Activated naive CD4-positive, alpha-beta T cell treated with anti-CD3 and anti-CD28 coated beads, Interleukin-2, amount 10 ng/mL, durations not matched to agents 5 hours and 36 hours (primary cell): Measurements from ENCODE around the gene CYB561D2. TPM values are rescaled to one million over a fixed set of nuclear protein-coding genes. Genes with fewer than 3 reads are reported as not detected.

Source experiments
- total RNA-seq, 2 experiments: library from RNA; stranded (reverse); gene quantifications; one replicate each; pipeline ENCODE4 v1.2.3, GENCODE V29; 2021

Gene CYB561D2, protein sequence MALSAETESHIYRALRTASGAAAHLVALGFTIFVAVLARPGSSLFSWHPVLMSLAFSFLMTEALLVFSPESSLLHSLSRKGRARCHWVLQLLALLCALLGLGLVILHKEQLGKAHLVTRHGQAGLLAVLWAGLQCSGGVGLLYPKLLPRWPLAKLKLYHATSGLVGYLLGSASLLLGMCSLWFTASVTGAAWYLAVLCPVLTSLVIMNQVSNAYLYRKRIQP
- total RNA-seq = 10 to 100 TPM; 33.7 to 35.8 TPM

DNA sequence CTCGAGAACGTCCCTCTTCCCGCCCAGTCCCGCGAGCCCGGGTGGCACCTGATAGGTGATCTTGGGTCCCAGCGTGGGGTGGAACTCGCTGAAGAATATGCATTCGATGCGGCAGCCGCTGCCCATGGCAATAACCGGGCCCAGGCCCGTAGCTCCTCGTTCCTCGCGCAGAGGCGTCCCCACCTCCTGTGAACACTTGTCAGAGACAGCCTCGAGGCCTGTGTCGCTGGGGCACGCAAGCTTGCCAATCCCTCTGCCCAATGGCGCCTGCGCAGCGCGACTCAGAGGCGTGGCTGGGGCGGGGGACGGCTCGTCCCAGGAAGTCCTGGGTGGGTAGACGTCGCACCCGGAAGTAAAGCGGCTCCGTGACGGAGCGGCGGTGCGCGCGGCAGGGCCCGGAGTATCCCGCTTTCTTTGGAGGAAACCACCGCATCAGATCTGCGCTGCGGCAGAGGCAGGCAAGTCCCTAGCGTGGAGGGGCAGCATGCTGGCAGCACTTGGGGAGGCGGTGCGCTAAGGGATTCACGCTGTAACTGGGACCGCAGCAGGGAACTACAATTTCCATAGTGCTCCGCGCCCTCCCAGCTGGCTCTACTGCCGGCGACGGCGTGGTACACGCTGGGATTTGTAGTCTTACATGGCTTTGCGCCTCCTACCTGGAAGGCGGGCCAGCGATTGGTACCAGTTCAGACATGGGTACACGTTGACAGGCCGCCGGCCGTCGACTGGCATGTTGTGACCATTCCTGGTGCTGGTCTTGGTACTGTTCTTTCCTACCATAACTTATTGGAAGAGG lies at the start of gene CYB561D2, which contains the start of gene NPRL2:
TSS of gene CYB561D2 (plus strand) at position 336 of the 796 bp plus-strand sequence. CDS start 572 bp downstream, outside the sequence.
TSS of gene NPRL2 (minus strand) at position 249 of the 796 bp plus-strand sequence. CDS start at position 126, 123 bp downstream.

DNA sequence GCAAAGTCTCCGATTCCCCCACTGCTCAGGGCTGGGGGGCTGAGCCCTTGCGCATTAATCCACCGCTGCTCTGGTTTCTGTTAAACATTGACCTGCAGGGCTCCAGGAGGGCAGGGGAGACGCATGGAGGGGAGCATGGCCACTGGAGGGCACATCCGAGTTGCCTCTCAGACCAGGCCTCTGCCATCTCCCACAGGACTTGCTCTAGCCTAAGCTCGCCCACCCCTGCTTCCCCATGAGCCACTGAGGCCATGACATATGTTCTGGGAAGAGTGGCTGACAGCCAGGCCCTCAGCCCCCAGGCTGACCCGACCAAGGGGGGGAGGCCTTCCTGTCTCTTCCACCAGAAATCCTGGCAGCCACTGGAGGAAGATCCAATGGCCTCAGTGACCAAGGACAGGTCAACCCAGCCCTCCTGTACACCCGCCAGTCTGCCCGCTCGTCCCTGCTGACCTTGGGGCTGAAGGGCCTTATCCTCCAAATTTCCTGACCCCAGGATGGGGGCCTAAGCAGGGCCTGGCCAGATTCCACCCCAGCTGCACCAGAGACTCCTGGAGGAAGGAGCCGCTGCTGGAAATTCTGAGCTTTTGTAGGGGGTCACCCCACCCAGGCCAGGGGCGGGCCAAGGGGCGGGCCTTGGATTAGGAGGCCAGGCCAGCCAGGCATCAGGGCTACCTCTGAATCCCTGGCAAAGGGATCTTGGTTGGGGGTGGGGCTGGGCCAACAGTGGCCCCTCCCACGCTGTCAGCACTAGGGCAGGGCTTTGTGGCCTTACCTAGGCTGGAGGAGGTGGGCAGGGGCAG lies 47.4 kb upstream of the CYB561D2 start, which contains the start of gene HYAL1:
TSS of gene HYAL1 (minus strand) at position 562 of the 803 bp plus-strand sequence. CDS start 618 bp downstream, outside the sequence.

DNA sequence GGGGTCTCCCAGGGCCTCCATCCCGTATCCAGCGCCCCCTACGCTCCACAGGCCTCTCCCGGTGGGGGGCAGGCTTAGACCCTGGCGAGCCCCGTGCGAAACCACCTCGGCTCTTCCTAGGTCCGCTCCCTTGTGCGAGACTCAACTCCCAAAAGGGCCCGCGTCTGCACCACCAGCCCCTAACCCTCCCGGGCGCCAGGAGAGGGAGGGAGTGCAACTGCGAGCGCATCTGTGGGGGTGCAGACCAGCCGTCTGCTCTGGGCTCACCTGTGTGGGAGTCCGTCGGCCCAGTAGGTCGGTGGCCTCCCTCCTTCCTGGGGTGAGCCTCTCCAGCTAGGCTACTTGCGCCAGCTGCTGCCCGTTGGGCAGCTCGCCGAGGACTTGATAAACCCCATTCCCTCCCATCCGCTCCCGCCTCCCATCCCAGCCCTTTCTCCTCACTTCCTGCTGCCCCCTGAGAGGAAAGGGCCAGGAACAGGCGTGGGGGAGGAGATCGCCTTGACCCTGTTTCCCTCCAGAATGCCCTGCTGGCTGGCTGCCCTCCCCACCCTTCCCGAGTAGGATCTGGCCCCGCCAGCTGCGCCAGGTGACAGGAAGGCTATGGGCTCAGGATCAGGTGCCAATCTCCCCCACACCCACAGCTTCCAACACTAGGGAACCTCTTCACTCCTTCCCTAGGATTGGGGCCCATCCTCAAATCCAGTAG lies 28.1 kb upstream of the CYB561D2 start, which contains the start of gene HYAL2:
TSS of gene HYAL2 (minus strand) at position 360 of the 706 bp plus-strand sequence. CDS start 2,256 bp downstream, outside the sequence.

DNA sequence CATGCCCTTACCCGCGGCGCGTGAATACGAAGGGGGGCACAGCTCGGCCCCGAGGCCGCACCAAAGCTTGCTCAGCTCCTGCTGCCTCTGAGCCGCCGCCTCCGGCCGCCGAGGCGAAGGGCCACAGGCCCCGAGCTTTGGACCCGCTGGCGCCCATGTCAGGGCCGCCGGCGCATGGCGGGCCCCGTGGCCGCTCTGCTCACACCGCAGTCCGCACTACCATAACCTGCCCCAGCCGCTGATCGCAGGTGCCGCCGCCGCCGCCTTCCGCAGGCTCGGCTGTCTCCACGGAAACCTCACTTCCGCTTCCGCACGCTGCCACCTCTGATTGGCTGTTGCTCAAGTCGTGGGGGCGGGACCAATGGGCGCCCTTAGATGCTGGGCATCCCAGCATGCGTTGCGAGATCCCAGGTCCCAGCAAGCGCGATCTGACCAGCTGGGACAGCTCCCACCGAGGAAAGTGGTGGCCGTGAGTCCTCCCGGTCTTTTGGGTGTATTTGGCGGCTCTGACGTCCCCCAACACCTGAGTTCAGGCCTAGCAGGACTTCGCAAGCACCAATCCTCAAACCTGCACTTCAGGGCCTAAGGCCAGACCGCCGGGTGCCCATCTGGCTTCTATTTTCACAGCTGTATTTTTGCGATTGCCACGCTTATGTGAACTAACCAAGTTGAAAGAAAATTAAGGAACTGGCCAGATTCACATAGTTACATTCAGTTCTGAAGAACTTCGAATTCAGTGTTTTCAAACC lies 22.5 kb upstream of the CYB561D2 start, which contains the start of gene TUSC2:
TSS of gene TUSC2 (minus strand) at position 281 of the 749 bp plus-strand sequence. CDS start at position 157, 124 bp downstream.

DNA sequence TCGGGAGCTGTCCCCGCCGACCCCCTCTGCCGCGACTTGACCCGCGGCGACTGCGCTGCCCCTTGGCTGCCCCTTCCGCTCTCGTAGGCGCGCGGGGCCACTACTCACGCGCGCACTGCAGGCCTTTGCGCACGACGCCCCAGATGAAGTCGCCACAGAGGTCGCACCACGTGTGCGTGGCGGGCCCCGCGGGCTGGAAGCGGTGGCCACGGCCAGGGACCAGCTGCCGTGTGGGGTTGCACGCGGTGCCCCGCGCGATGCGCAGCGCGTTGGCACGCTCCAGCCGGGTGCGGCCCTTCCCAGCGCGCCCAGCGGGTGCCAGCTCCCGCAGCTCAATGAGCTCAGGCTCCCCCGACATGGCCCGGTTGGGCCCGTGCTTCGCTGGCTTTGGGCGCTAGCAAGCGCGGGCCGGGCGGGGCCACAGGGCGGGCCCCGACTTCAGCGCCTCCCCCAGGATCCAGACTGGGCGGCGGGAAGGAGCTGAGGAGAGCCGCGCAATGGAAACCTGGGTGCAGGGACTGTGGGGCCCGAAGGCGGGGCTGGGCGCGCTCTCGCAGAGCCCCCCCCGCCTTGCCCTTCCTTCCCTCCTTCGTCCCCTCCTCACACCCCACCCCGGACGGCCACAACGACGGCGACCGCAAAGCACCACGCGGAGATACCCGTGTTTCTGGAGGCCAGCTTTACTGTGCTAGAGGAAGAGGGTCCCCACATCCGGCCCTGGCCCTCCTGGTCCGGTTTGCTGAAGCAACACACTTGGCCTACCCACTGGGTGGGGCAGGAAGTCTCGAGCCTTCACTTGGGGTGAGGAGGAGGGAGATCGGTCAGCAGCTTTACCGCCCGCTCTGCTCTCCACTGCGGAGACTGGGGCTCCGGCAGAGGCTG lies 10.0 kb upstream of the CYB561D2 start, which contains the start of gene RASSF1:
TSS of gene RASSF1 (minus strand) at position 389 of the 882 bp plus-strand sequence. CDS start at position 358, 31 bp downstream.

DNA sequence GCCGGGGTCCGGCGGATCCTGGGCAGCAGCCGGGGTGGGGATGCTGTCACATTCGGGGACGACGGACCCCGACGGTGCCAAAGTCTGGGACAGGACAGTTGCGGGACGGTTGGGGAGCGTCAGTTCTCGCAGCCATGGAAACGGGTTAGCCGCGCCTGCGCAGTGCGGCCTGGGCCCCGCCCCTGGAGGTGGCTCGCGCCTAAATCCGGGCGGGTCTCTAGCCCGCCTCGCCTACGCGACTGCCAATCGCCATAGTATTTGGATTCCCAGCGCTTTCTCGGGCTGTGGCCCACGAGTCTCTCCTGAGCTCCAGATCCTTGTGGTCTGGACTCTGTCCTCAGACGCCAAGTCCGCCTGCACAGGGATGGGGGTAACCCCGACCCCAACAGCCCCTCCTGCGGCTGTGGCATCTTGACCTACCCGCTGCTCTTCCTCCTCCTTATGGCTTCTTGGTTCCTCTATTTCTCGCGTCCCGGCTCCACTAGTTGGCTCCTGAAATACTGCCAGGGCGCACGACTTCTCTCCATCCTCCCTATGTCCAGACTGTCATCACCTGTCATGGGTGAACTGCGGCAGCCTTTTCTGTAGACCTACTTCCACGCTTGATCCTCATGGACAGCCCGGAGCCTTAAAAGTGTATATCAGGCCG lies 5.0 kb upstream of the CYB561D2 start, which contains the start of gene ZMYND10:
TSS of gene ZMYND10 (minus strand) at position 147 of the 649 bp plus-strand sequence. CDS start 153 bp downstream, outside the sequence.

DNA sequence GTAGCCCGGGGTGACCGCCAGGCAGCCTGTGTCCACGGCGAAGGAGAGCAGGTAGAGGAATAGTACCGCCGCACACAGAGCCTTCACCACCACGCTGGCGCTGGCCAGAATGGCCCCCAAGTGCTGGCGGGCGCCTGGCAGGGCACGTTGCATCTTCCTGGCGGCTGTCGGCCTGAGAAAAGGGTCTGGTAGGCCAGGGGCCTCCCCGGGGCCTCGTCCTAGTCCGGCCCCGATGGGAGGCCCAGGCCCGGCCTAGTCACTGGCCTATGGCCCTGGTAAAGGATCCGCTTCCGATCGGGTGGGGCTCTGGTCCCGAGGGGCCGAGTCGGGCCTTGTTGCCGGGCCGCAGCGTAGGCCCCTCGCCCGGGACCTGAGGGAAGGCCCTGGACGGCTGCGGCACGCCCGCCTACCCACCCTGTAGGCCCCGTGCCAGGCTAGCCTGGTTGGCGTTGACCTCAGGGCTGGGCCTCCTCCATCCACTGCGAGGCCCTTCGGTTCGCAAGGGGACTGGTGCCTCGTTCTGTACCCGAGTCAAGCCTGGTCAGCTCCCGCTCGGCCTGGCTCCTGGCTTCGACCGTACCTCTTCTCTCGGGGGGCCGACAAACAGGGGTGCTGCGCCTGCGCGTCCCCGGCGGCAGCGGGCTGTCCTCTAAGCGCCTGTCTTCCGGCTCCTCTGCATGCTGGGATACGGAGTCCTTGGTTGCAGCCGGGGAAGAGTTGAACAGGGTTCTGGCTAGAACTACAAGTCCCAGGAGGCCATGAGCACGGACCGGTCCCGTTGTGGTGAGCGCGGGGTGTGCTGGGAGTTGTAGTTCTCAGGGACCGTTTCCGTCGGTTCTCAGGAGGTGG lies 8.5 kb downstream of the CYB561D2 start, which contains the start of gene TMEM115:
TSS of gene TMEM115 (minus strand) at position 611 of the 849 bp plus-strand sequence. CDS start at position 153, 458 bp downstream.

Other genes starting within 250 kb of the CYB561D2 start
- not detected for gene SEMA3F, start 195.5 kb upstream of the CYB561D2 start, total RNA-seq
- gene GNAT1, start 159.3 kb upstream of the CYB561D2 start, total RNA-seq = not detected
- not detected for gene SLC38A3, start 145.6 kb upstream of the CYB561D2 start, total RNA-seq
- gene GNAI2, start 114.7 kb upstream of the CYB561D2 start, total RNA-seq = 100 to 1,000 TPM; 372 to 387 TPM
- gene SEMA3B, start 81.7 kb upstream of the CYB561D2 start, total RNA-seq = under 1 TPM; 0.30 to 0.34 TPM
- not detected for gene LSMEM2, start 71.8 kb upstream of the CYB561D2 start, total RNA-seq
- 10 to 100 TPM; 54.2 to 58.4 TPM for gene IFRD2, start 58.4 kb upstream of the CYB561D2 start, total RNA-seq
- gene HYAL3, start 51.5 kb upstream of the CYB561D2 start, total RNA-seq = 1 to 10 TPM; 6.3 to 7.0 TPM
- gene NAA80, start 51.5 kb upstream of the CYB561D2 start, total RNA-seq = 10 to 100 TPM; 33.2 to 35.3 TPM
- gene HYAL1, start 47.3 kb upstream of the CYB561D2 start, total RNA-seq = under 1 TPM; 0.24 to 0.40 TPM
- gene HYAL2, start 28.1 kb upstream of the CYB561D2 start, total RNA-seq = 1 to 10 TPM; 4.0 to 6.0 TPM
- 10 to 100 TPM; 15.5 TPM for gene TUSC2, start 22.6 kb upstream of the CYB561D2 start, total RNA-seq
- gene RASSF1, start 10.0 kb upstream of the CYB561D2 start, total RNA-seq = 100 to 1,000 TPM in 1 of 2 experiments, 10 to 100 TPM in 1; 96.2 to 102 TPM
- gene ZMYND10, start 5.1 kb upstream of the CYB561D2 start, total RNA-seq = 1 to 10 TPM; 2.2 to 3.0 TPM
- gene NPRL2, start 87 bp upstream of the CYB561D2 start, total RNA-seq = 10 to 100 TPM; 44.2 to 45.0 TPM
- gene TMEM115, start 8.7 kb downstream of the CYB561D2 start, total RNA-seq = 10 to 100 TPM; 19.0 to 19.8 TPM
- under 1 TPM; 0.60 to 0.63 TPM for gene CACNA2D2, start 152.8 kb downstream of the CYB561D2 start, total RNA-seq
- 10 to 100 TPM; 39.0 to 39.2 TPM for gene C3orf18, start 216.9 kb downstream of the CYB561D2 start, total RNA-seq
- 10 to 100 TPM; 77.1 to 80.0 TPM for gene HEMK1, start 218.7 kb downstream of the CYB561D2 start, total RNA-seq